Naive B cell (primary cell): Measurements from ENCODE around the gene MLYCD. TPM values are rescaled to one million over a fixed set of nuclear protein-coding genes. Genes with fewer than 3 reads are reported as not detected.

Experiments
- ATAC-seq, 2 donors: fragments of 150-1000 bp; cut with Tn5 transposase; 2 replicates each; pipeline ENCODE4 v1.10.0; 2021; ENCODE audit warnings: low read depth in 2 of 2, mild to moderate bottlenecking in 2 of 2, moderate library complexity in 2 of 2
- DNase-seq: peaks from one replicate; pipeline ENCODE4 v3.0.0; 2022
- H3K27ac Mint-ChIP-seq, 6 donors: one replicate each; pipeline ENCODE4 v1.8.0; 2020 to 2022; ENCODE audit warnings: mild to moderate bottlenecking in 6 of 6, mixed read lengths in 6 of 6, moderate library complexity in 5 of 6, inconsistent platforms in 2 of 6
- H3K27me3 Mint-ChIP-seq, 3 donors: one replicate each; pipeline ENCODE4 v1.8.0; 2021 to 2022; ENCODE audit warnings: mixed read lengths in 3 of 3, mild to moderate bottlenecking in 1 of 3
- H3K36me3 Mint-ChIP-seq, 2 donors: one replicate each; pipeline ENCODE4 v1.8.0; 2020 to 2022; ENCODE audit warnings: mixed read lengths in 2 of 2, inconsistent platforms in 1 of 2, mild to moderate bottlenecking in 1 of 2
- H3K4me1 Mint-ChIP-seq, 3 donors: one replicate each; pipeline ENCODE4 v1.8.0; 2020 to 2022; ENCODE audit warnings: mixed read lengths in 3 of 3, inconsistent platforms in 1 of 3, mild to moderate bottlenecking in 1 of 3, moderate library complexity in 1 of 3
- H3K4me3 Mint-ChIP-seq, 8 donors: one replicate each; pipeline ENCODE4 v1.8.0; 2020 to 2022; ENCODE audit warnings: mild to moderate bottlenecking in 8 of 8, mixed read lengths in 8 of 8, moderate library complexity in 8 of 8, inconsistent platforms in 2 of 8
- H3K9me3 Mint-ChIP-seq, 7 donors: one replicate each; pipeline ENCODE4 v1.8.0; 2020 to 2022; ENCODE audit warnings: mixed read lengths in 7 of 7, mild to moderate bottlenecking in 5 of 7, inconsistent platforms in 2 of 7, moderate library complexity in 1 of 7
- polyA plus RNA-seq, 6 donors: library from polyadenylated mRNA; unstranded; fragments of 300-500 nt; fragmentation: Illumina TruSeq; gene quantifications; one replicate each; pipeline ENCODE4 v1.2.3, GENCODE V29; 2021; ENCODE audit warnings: low read depth in 6 of 6

Gene MLYCD
- polyA plus RNA-seq, 6 donors from 2014 or later: 0.15 to 2.4 (median 1.6) TPM

DNA sequence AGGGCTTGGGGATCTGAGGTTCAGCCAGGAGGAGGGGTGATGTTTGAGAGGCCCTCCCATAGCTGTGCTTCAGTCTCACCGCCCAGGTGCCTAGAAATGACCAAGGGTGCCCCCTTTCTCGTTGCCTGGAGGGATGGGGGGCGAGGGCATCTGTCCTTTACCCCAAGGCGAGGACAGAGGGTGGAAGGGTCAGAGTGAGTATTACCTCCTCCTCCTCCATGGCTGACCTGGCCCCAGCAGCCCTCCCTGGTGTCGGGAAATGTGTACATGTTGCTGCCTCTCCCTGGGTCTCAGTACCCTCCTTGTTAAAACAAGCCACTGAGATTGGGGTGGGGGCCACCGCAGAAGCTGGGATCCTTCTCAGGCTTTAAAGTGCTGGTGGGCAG, 71.5 kb downstream of the MLYCD start:
- DNase-seq: no peak
- H3K27me3 Mint-ChIP-seq: peaks cover 6 to 62% (median 54%) of the 10 kb centered on the region in 3 donors
- no peak overlapping the region for H3K27ac Mint-ChIP-seq
- peak overlapping the region in 2 of 8 donors; percentile 15 to 45 for H3K4me3 Mint-ChIP-seq
- peaks cover 0 to 7% of the 10 kb centered on the region in 2 donors for H3K36me3 Mint-ChIP-seq
- H3K4me1 Mint-ChIP-seq: peaks cover 6 to 17% (median 7%) of the 10 kb centered on the region in 3 donors
- no peak for ATAC-seq
- H3K9me3 Mint-ChIP-seq: no peaks in the 10 kb centered on the region

DNA sequence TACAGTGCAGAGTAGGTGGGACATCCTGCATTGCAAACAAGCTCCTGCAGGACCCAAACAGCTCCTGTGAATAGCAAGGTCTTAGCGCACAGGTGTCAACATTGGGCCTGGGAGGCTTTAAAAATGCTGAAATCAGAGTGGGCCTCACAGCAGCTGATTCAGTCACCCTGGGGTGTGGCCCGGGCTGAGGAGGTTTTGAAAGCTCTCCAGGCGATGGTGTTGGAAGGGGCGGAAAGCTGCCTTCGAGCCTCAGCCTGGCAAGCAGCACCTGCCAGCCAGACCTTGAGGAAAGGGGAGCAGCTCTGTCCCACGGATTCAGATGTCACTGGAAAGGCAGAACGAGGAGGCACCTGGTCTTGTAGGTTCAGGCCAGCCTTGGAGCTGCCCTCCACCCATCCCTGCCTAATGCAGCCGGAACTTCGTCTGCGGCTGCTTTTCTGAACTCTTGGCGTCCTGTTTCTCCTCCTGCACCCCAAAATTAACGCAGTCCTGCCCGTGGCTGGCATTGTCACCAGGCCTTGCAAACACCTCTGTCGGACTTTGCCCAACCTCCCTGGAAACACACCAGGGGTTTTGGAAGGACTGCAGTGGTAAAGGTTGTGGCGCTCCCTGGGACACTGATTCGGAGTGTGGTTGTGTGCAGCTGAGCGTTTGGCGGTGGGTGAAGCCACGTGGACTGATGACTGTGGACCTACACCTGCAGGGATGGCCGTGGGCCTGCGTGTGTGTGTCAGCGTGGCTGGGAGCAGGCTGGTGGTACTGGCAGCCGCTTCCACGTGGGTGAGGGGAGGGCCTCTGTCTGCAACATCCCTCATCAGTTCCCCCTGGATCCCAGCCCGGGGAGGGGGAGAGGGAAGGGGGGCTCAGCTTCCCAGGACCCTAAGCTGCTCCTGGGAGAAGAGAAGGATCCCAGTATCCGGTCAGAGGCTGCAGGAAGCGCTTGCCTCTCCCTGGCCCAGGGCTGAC, 72.5 kb downstream of the MLYCD start:
- no peak overlapping the region for H3K4me3 Mint-ChIP-seq
- ATAC-seq (no peak), DNase-seq (no peak)
- H3K27me3 Mint-ChIP-seq: peaks cover 10 to 62% (median 55%) of the 10 kb centered on the region in 3 donors
- no peaks in the 10 kb centered on the region for H3K9me3 Mint-ChIP-seq
- H3K4me1 Mint-ChIP-seq: peaks cover 6 to 17% (median 7%) of the 10 kb centered on the region in 3 donors
- peaks cover 0 to 7% of the 10 kb centered on the region in 2 donors for H3K36me3 Mint-ChIP-seq
- H3K27ac Mint-ChIP-seq: no peak overlapping the region

DNA sequence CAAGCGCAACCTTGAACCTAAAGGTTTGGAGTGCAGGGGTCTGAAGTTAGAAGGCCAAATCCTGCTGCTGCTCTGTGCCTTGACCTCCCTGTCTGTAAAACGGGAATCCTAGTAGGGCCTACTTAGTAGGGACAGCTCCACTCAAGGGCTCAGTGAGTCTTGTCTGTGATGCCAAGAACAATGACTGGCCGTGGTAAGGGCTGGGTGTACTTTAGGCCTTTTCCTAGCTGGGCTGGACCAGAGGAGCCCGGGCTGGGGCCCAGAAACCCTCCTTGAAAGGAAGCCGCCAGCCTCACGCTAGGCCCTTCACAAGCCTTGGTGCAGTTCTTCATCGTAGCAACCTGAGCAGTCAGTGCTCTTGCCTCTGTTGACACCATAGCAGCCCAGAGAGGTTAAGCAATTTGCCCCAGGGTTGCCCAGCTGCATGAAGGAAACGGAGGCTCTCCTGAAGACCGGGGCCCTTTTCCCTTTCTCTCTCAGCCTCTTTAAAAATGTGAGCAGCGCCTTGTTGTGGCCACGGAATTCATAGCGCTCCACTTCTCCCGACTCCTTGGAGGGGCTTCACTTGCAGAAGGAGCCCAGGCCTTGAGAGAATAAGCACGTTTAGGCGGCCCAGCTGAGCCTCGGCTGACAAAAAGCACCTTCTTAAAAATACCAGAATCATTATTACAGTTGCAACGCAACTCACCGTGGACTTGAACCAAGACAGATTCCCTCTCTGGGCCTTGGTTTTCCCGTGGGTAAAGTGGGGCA, 73.5 kb downstream of the MLYCD start:
- DNase-seq (no peak), ATAC-seq (no peak)
- peak overlapping the region in 1 of 6 donors; percentile 11 for H3K27ac Mint-ChIP-seq
- H3K4me1 Mint-ChIP-seq: peaks cover 6 to 17% (median 7%) of the 10 kb centered on the region in 3 donors
- H3K36me3 Mint-ChIP-seq: peaks cover 0 to 7% of the 10 kb centered on the region in 2 donors
- H3K4me3 Mint-ChIP-seq: peak overlapping the region in 2 of 8 donors; percentile 20 to 35
- no peaks in the 10 kb centered on the region for H3K9me3 Mint-ChIP-seq
- H3K27me3 Mint-ChIP-seq: peaks cover 14 to 59% (median 54%) of the 10 kb centered on the region in 3 donors

DNA sequence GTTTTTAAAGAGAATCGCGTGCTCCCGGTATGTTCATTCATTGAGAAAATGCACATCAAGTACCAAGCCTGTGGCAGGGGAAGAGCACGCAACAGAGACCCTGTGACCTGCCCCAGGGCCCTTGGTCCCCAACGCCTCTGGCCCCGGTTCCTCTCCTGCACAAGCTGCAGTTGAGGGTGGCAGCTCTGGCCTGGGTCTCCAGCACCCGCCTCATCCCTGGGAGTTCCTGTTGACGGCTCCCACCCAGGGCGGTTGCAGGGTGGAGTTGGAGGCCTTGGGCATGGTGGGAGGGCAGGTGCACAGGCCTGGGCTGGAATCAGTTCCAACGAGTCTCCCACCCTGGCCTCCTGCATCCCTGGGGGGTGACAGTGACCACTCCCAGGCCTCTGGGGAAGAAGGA, 74.2 kb downstream of the MLYCD start:
- ATAC-seq (no peak), DNase-seq (no peak)
- peaks cover 0 to 1% of the 10 kb centered on the region in 2 donors for H3K36me3 Mint-ChIP-seq

DNA sequence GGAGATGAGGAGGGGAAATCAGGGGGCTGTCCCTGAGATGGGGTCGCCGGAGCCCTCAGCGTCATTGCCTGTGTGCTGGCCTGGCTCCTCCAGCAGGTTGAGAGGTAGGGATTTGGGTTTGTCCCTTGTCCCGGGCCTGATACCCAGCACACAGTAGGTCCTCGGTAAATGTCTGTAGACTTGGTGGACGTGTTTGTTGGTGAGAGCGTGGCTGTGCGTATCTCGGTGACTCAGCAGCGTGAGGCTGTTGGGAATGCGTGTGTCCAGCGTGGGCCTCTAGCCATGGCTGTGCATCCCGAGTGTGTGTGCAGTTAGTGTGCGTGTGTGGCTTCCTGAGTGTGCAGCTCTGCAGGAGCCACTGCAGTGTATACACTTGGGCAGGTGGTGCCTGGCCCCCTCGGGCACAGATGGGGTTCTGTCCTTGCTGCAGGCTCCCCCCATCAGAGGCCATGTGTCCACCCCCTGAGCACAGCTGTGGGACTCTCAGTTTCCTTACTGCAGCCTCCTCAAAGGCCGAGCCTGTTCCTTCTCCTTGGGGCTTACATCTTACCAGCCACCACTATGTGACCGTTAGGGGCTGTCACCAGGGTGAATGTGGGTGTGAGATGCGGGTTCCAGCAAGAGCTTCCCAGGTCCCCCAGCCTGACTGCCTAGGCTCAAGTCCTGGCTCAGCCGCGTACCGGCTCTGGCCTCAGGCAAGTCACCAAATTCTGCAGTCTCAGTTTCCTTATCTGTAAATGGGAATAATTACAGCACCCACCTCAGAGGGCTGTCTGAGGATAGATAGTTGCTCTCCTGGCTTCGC, 74.9 kb downstream of the MLYCD start:
- Mint-ChIP-seq H3K4me1 (peaks cover 0 to 13% (median 5%) of the 10 kb centered on the region in 3 donors), H3K9me3 (peaks cover 2 to 12% (median 5%) of the 10 kb centered on the region in 7 donors), H3K36me3 (peaks cover 0 to 1% of the 10 kb centered on the region in 2 donors), H3K27me3 (peaks cover 14 to 52% (median 46%) of the 10 kb centered on the region in 3 donors), H3K4me3 (peak overlapping the region in 1 of 8 donors; percentile 19), H3K27ac (no peak overlapping the region)
- no peak for ATAC-seq
- no peak for DNase-seq

More for the DNA sequence above, 74.2 kb downstream of the MLYCD start:
- H3K9me3 Mint-ChIP-seq: peaks cover 0 to 5% (median 2%) of the 10 kb centered on the region in 7 donors
- H3K4me3 Mint-ChIP-seq: no peak overlapping the region
- H3K4me1 Mint-ChIP-seq: peaks cover under 1 to 13% (median 5%) of the 10 kb centered on the region in 3 donors
- H3K27me3 Mint-ChIP-seq: peaks cover 14 to 53% (median 47%) of the 10 kb centered on the region in 3 donors
- peak overlapping the region in 1 of 6 donors; percentile 11 for H3K27ac Mint-ChIP-seq

DNA sequence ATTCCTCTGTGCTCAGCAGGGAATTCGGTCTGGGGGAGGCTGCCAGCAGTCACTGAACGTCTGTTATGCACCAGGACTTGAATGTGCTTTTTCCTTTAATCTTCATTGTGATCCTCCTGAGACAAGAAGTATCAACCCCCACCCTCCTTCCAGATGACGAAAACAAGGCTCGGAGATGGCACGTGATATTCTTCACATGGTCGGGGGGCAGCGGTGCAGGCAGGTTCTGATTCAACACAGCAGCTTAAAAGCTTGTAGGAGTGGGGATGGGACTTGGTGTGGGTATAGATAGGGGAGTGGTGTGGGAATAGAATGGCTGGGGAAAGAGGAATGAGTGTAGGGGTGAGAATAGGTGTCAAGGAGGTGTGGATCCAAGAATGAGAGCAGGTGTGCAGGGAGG, 75.6 kb downstream of the MLYCD start:
- H3K4me1 Mint-ChIP-seq: peaks cover 0 to 8% (median 2%) of the 10 kb centered on the region in 3 donors
- DNase-seq (no peak), ATAC-seq (no peak)
- peaks cover 6 to 19% (median 8%) of the 10 kb centered on the region in 7 donors for H3K9me3 Mint-ChIP-seq
- H3K4me3 Mint-ChIP-seq: peak overlapping the region in 1 of 8 donors; percentile 19
- peaks cover 0 to 8% of the 10 kb centered on the region in 2 donors for H3K36me3 Mint-ChIP-seq
- no peak overlapping the region for H3K27ac Mint-ChIP-seq
- H3K27me3 Mint-ChIP-seq: peaks cover 14 to 47% (median 39%) of the 10 kb centered on the region in 3 donors

DNA sequence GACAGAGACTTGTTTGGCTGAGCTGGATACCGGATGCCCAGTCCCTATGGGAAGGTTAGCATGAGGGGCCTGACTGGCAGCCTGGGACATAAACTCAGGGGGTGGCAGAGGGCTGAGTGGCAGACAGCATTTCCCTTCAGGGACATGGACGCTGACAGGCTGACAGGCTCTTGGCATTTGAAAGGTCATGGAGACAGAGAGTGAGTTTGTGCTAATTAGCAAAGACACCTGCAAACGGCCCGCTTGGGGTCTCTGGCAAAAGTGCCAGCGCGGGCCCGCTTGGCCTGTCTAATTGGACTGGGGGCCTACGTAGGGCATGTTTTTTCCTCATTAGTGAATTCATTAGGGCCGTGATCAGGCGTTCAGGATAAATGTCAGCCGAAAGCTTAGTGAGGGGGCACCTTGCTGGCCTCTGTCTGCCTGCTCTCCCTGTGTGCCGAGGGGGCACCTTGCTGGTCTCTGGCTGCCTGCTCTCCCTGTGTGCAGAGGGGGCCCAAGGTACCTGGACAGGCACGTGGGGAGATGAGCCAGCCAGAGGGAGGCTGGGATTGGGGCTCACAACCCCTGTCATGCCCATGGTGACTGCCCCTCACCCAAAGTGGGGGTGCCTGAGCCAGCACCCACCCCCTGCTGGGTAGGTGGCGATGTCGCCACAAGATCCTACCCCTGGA, 76.8 kb downstream of the MLYCD start:
- ATAC-seq (no peak), DNase-seq (no peak)
- no peak overlapping the region for H3K27ac Mint-ChIP-seq
- peaks cover 14 to 43% (median 31%) of the 10 kb centered on the region in 3 donors for H3K27me3 Mint-ChIP-seq
- peak overlapping the region in 1 of 8 donors; percentile 9 for H3K4me3 Mint-ChIP-seq
- H3K36me3 Mint-ChIP-seq: peaks cover 0 to 8% of the 10 kb centered on the region in 2 donors
- H3K9me3 Mint-ChIP-seq: peaks cover 6 to 20% (median 8%) of the 10 kb centered on the region in 7 donors
- peaks cover 0 to 4% (median 0%) of the 10 kb centered on the region in 3 donors for H3K4me1 Mint-ChIP-seq

Other genes with a start within 250 kb of the MLYCD start
- gene HSBP1, start 91.1 kb upstream of the MLYCD start, polyA plus RNA-seq: 10 to 100 TPM; 33.1 to 42.8 (median 39.9) TPM
- gene OSGIN1, start 54.1 kb downstream of the MLYCD start, polyA plus RNA-seq: under 1 TPM in 3 of 6 donors, not detected in 3; 0.20 to 0.85 (median 0.24) TPM
- gene NECAB2, start 69.1 kb downstream of the MLYCD start, polyA plus RNA-seq: not detected
- not detected for gene SLC38A8, start 143.7 kb downstream of the MLYCD start, polyA plus RNA-seq
- 10 to 100 TPM; 37.6 to 56.5 (median 48.8) TPM for gene MBTPS1, start 217.8 kb downstream of the MLYCD start, polyA plus RNA-seq
- gene HSDL1, start 246.1 kb downstream of the MLYCD start, polyA plus RNA-seq: 10 to 100 TPM in 5 of 6 donors, 1 to 10 TPM in 1; 3.5 to 15.5 (median 13.7) TPM
- gene DNAAF1, start 246.2 kb downstream of the MLYCD start, polyA plus RNA-seq: under 1 TPM in 1 of 6 donors, not detected in 5; 0.43 TPM